ENCODE results near the gene NFU1.

GRCh38 chr2:69483696-69484095, 46.5 kb upstream of the NFU1 start:
- TF ChIP-seq EZH2 (IDR thresholded peaks at IDR 0.05; ENCODE audit: insufficient read depth, poor library complexity, severe bottlenecking) (no peak), EZH2phosphoT487 (IDR thresholded peaks at IDR 0.05; ENCODE audit: insufficient read depth, low read depth) (no peak)

Measured in GM23248 (cell line).